H1 (cell line): ENCODE measurements around the gene CAMTA1. TPM values are rescaled to one million over a fixed set of nuclear protein-coding genes. Genes with fewer than 3 reads are reported as not detected.

Experiments used
- CTCF ChIA-PET: fragments of 300-600 bp; sonication (Branson Sonifier 250); formaldehyde crosslinking; loops from one replicate; lab custom pipeline; 2021; ENCODE audit not compliant: partially characterized antibody; lab: Charles Lee
- POLR2A ChIA-PET: fragments of 300-600 bp; sonication (Branson Sonifier 250); formaldehyde crosslinking; loops from one replicate; lab custom pipeline; 2021; ENCODE audit warnings: inconsistent platforms; ENCODE audit not compliant: partially characterized antibody; lab: Charles Lee
- DNase-seq, 2 experiments: peaks; one replicate each; pipeline versions ENCODE4 v3.0.0 to v3.0.0-alpha.2; 2010 to 2022; ENCODE audit warnings: low spot score in 2 of 2, low read depth in 1 of 2, mixed read lengths in 1 of 2
- FAIRE-seq: peaks from 2 replicates; lab custom pipeline; 2011; peaks lifted over from hg19 to GRCh38; lab: Jason Lieb, UNC
- H2AFZ ChIP-seq: 2 replicates; pipeline ENCODE4 v1.8.1; 2012; ENCODE audit warnings: low read length, inconsistent platforms
- H2AK5ac ChIP-seq: 2 replicates; pipeline ENCODE4 v1.6.1; 2013; ENCODE audit warnings: low read depth, low read length
- H2BK120ac ChIP-seq: replicated peaks from 2 replicates; pipeline ENCODE3; 2013; ENCODE audit warnings: low read depth, low read length, inconsistent platforms
- H2BK12ac ChIP-seq: 2 replicates; pipeline ENCODE4 v1.6.1; 2013; ENCODE audit warnings: low read depth, low read length
- H2BK15ac ChIP-seq: 2 replicates; pipeline ENCODE4 v1.6.1; 2013; ENCODE audit warnings: low read length
- H2BK20ac ChIP-seq: 2 replicates; pipeline ENCODE4 v1.6.1; 2013; ENCODE audit warnings: low read length
- H2BK5ac ChIP-seq: 2 replicates; pipeline ENCODE4 v1.6.1; 2013; ENCODE audit warnings: low read depth, low read length
- H3K14ac ChIP-seq: 2 replicates; pipeline ENCODE4 v1.6.1; 2013; ENCODE audit warnings: inconsistent platforms; ENCODE audit not compliant: insufficient read length
- H3K18ac ChIP-seq: 2 replicates; pipeline ENCODE4 v1.6.1; 2013; ENCODE audit warnings: low read length; ENCODE audit errors: extremely low read depth
- H3K23ac ChIP-seq: 2 replicates; pipeline ENCODE4 v1.6.1; 2013; ENCODE audit warnings: inconsistent platforms; ENCODE audit not compliant: insufficient read length
- H3K23me2 ChIP-seq: 2 replicates; pipeline ENCODE4 v1.6.1; 2013; ENCODE audit warnings: low read depth, low read length
- H3K27ac ChIP-seq: 2 replicates; pipeline ENCODE4 v1.6.1; 2011; ENCODE audit warnings: low read depth, low read length, inconsistent platforms
- H3K27me3 ChIP-seq, 4 experiments: replicated peaks in 1 of 4; 1 replicate in 1 of 4; 2 replicates in 3 of 4; pipeline versions ENCODE4 v1.6.1 to v1.8.1; 2011 to 2013; ENCODE audit warnings: low read length in 3 of 4, mild to moderate bottlenecking in 3 of 4, inconsistent platforms in 2 of 4, mixed read lengths in 2 of 4, moderate library complexity in 1 of 4; ENCODE audit not compliant: control insufficient read depth in 3 of 4, insufficient read depth in 3 of 4; ENCODE audit errors: extremely low read depth in 1 of 4
- H3K36me3 ChIP-seq, 4 experiments: 2 replicates each; pipeline versions ENCODE4 v1.6.1 to v1.8.1; 2011 to 2013; ENCODE audit warnings: mild to moderate bottlenecking in 4 of 4, low read length in 3 of 4, moderate library complexity in 2 of 4, control low read depth in 1 of 4, inconsistent platforms in 1 of 4; ENCODE audit not compliant: insufficient read depth in 4 of 4, control insufficient read depth in 2 of 4
- H3K4ac ChIP-seq: replicated peaks from 2 replicates; pipeline ENCODE3; 2013; ENCODE audit warnings: low read length, low read depth, mixed read lengths, inconsistent platforms; ENCODE audit not compliant: insufficient read length
- H3K4me1 ChIP-seq, 4 experiments: replicated peaks in 1 of 4; 1 replicate in 1 of 4; 2 replicates in 3 of 4; pipeline versions ENCODE4 v1.6.1 to v1.8.1; 2011 to 2013; ENCODE audit warnings: low read length in 3 of 4, inconsistent platforms in 2 of 4, mixed read lengths in 1 of 4; ENCODE audit not compliant: insufficient read depth in 4 of 4, control insufficient read depth in 3 of 4
- H3K4me2 ChIP-seq, 2 experiments: 2 replicates each; pipeline versions ENCODE4 v1.6.1 to v1.8.1; 2011 to 2013; ENCODE audit warnings: low read depth in 2 of 2, low read length in 2 of 2, control low read depth in 1 of 2, inconsistent platforms in 1 of 2, mild to moderate bottlenecking in 1 of 2; ENCODE audit not compliant: insufficient read depth in 1 of 2
- H3K4me3 ChIP-seq, 4 experiments: fragments of 200-600, 300-600 bp in 1 of 4; sonication (generic), shearing (Covaris generic), sonication (Bioruptor Twin) in 1 of 4; 2 replicates each; pipeline versions ENCODE4 v1.5.1 to v1.8.1; 2011 to 2016; ENCODE audit warnings: low read length in 4 of 4, low read depth in 3 of 4, control low read depth in 2 of 4, inconsistent platforms in 2 of 4, mild to moderate bottlenecking in 2 of 4, mixed read lengths in 1 of 4, moderate library complexity in 1 of 4; ENCODE audit not compliant: insufficient read depth in 2 of 4; ENCODE audit errors: extremely low read depth in 1 of 4
- H3K56ac ChIP-seq: replicated peaks from 2 replicates; pipeline ENCODE3; 2013; ENCODE audit warnings: low read depth, mild to moderate bottlenecking, mixed read lengths, low read length, inconsistent platforms; ENCODE audit not compliant: insufficient read length
- H3K79me1 ChIP-seq: 2 replicates; pipeline ENCODE4 v1.6.1; 2013; ENCODE audit warnings: low read depth, low read length, control low read depth
- H3K79me2 ChIP-seq, 2 experiments: 2 replicates each; pipeline versions ENCODE4 v1.6.1 to v1.8.1; 2012 to 2013; ENCODE audit warnings: low read length in 2 of 2, mild to moderate bottlenecking in 2 of 2, inconsistent platforms in 1 of 2; ENCODE audit not compliant: insufficient read depth in 2 of 2, control insufficient read depth in 1 of 2
- H3K9ac ChIP-seq, 4 experiments: replicated peaks in 1 of 4; 1 replicate in 1 of 4; 2 replicates in 3 of 4; pipeline versions ENCODE4 v1.6.1 to v1.8.1; 2011 to 2013; ENCODE audit warnings: low read depth in 3 of 4, low read length in 3 of 4, control low read depth in 2 of 4, mild to moderate bottlenecking in 2 of 4, moderate library complexity in 2 of 4, inconsistent platforms in 1 of 4; ENCODE audit errors: extremely low read depth in 1 of 4
- H3K9me3 ChIP-seq, 2 experiments: 2 replicates each; pipeline versions ENCODE4 v1.6.1 to v1.8.1; 2012 to 2013; ENCODE audit warnings: mild to moderate bottlenecking in 2 of 2, moderate library complexity in 2 of 2, control low read depth in 1 of 2, inconsistent platforms in 1 of 2, low read depth in 1 of 2, low read length in 1 of 2, mixed read lengths in 1 of 2; ENCODE audit not compliant: insufficient read depth in 2 of 2
- H4K20me1 ChIP-seq, 2 experiments: replicated peaks in 1 of 2; 2 replicates each; pipeline versions ENCODE3 to v1.8.1; 2011 to 2013; ENCODE audit warnings: inconsistent platforms in 2 of 2, low read length in 2 of 2, mild to moderate bottlenecking in 1 of 2; ENCODE audit not compliant: insufficient read depth in 2 of 2, control insufficient read depth in 1 of 2
- H4K5ac ChIP-seq: 2 replicates; pipeline ENCODE4 v1.6.1; 2013; ENCODE audit warnings: low read length, low read depth, mixed read lengths, inconsistent platforms; ENCODE audit not compliant: insufficient read length
- H4K8ac ChIP-seq: 2 replicates; pipeline ENCODE4 v1.8.0; 2013; ENCODE audit warnings: mild to moderate bottlenecking, moderate library complexity, low read length, inconsistent platforms; ENCODE audit not compliant: insufficient read depth; ENCODE audit errors: extremely low read depth
- H4K91ac ChIP-seq: replicated peaks from 2 replicates; pipeline ENCODE3; 2013; ENCODE audit warnings: low read length, mixed read lengths, inconsistent platforms; ENCODE audit not compliant: insufficient read length
- ASH2L ChIP-seq: fragments of 200-600, 300-600 bp; sonication (generic); IDR thresholded peaks from one replicate; pipeline ENCODE4 v1.7.1; 2017; ENCODE audit warnings: low read length
- CBX5 ChIP-seq: fragments of 300-800, 300-1000 bp; sonication (generic); IDR thresholded peaks from 2 replicates; pipeline ENCODE4 v1.7.1; 2016; ENCODE audit warnings: antibody characterized with exemption, low read length, low read depth
- EZH2 ChIP-seq: fragments of 200-600 bp; sonication (generic); IDR thresholded peaks from 2 replicates; pipeline ENCODE4 v1.7.1; 2012; ENCODE audit warnings: low read depth, mild to moderate bottlenecking, moderate library complexity, low read length, inconsistent platforms; ENCODE audit not compliant: severe bottlenecking
- MAFK ChIP-seq: IDR thresholded peaks from 2 replicates; pipeline ENCODE4 v1.6.1; 2012; ENCODE audit warnings: low read depth, mild to moderate bottlenecking, improper control_type of control experiment, low read length
- NRF1 ChIP-seq: IDR thresholded peaks from 2 replicates; pipeline ENCODE4 v1.6.1; 2011; ENCODE audit warnings: mild to moderate bottlenecking, low read depth, low read length, improper control_type of control experiment
- SIN3A ChIP-seq, 2 experiments: IDR thresholded peaks in 1 of 2; conservative IDR thresholded peaks in 1 of 2; 2 replicates each; pipeline ENCODE4 v1.6.1; 2011 to 2012; ENCODE audit warnings: low read length in 2 of 2, improper control_type of control experiment in 1 of 2, low read depth in 1 of 2, mild to moderate bottlenecking in 1 of 2
- SP4 ChIP-seq: IDR thresholded peaks from 2 replicates; pipeline ENCODE4 v1.6.1; 2012; ENCODE audit warnings: low read length, inconsistent platforms
- TCF12 ChIP-seq: IDR thresholded peaks from 2 replicates; pipeline ENCODE4 v1.6.1; 2011; ENCODE audit warnings: low read depth, mild to moderate bottlenecking, low read length
- WGBS, 2 experiments: shearing (Covaris generic) in 1 of 2; methylation state at CpG; one replicate each; pipeline versions ENCODE4 v1.1.6 to v1.1.7; 2013 to 2015; ENCODE audit warnings: low lambda C conversion rate in 2 of 2, mixed read lengths in 2 of 2, inconsistent platforms in 1 of 2, low coverage in 1 of 2, missing lambda C conversion rate in 1 of 2; ENCODE audit not compliant: insufficient replicate concordance in 2 of 2, insufficient coverage in 1 of 2, insufficient read length in 1 of 2; ENCODE audit errors: extremely low coverage in 1 of 2, missing lambda C conversion rate in 1 of 2; 5-methylcytosine and 5-hydroxymethylcytosine counted together
- polyA plus RNA-seq, 7 experiments: library from polyadenylated mRNA; depleted of rRNA in 3 of 7; stranded (reverse) in 5 of 7; unstranded in 2 of 7; fragments of >200 nt in 5 of 7; fragments of 200-250 nt in 2 of 7; gene quantifications; 1 replicate in 5 of 7; 2 replicates in 1 of 7; 4 replicates in 1 of 7; pipeline versions ENCODE4 v1.2.1 to v1.2.3, GENCODE V29; 2011 to 2013; ENCODE audit warnings: missing spikeins in 2 of 7, mixed read lengths in 2 of 7
- total RNA-seq: library from RNA; stranded (reverse); fragmentation: NEBNext Ultra II Directional; extraction: Animal tissue kit (Norgen Biotek cat#: 25700); gene quantifications from 2 replicates; pipeline ENCODE4 v1.2.1, GENCODE V29; 2021
- TF ChIP-seq, protein P1 (sequence below): IDR thresholded peaks from 2 replicates; pipeline ENCODE4 v1.6.1; 2012; ENCODE audit warnings: inconsistent platforms

Gene CAMTA1
- total and polyA plus RNA-seq, 2 of the 8 experiments (the other 6 are each of a cell fraction or from before 2014, with no cell fraction given), result 65.0 to 119 TPM

- CTCF ChIA-PET, result interaction anchor here (1.3 to 10.0 kb wide), 5 partner anchors 9 to 253 kb away, joined by 3 to 78 read pairs (median 5); no protein-coding TSS in a partner anchor
- no peaks in the 10 kb centered on the region for H3K27me3 ChIP-seq
- H3K56ac ChIP-seq, result no peak overlapping the region
Measured at GRCh38 chr1:7477593-7477992, 692.3 kb downstream of the CAMTA1 start.

More at GRCh38 chr1:7477593-7477992, 692.3 kb downstream of the CAMTA1 start:
- POLR2A ChIA-PET, result no interaction called here
- H3K79me1 ChIP-seq, result no peaks in the 10 kb centered on the region
- H3K4me2 ChIP-seq, result no peak overlapping the region
- DNase-seq (no peak), FAIRE-seq (no peak)
- no peak for TF ChIP-seq SP4
- TF ChIP-seq, protein P1, sequence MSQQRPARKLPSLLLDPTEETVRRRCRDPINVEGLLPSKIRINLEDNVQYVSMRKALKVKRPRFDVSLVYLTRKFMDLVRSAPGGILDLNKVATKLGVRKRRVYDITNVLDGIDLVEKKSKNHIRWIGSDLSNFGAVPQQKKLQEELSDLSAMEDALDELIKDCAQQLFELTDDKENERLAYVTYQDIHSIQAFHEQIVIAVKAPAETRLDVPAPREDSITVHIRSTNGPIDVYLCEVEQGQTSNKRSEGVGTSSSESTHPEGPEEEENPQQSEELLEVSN, result no peak
- no peak for TF ChIP-seq MAFK
- no peak for TF ChIP-seq TCF12
- no peak for TF ChIP-seq SIN3A (conservative IDR thresholded peaks at IDR 0.05 in 1 of 2, IDR thresholded peaks at IDR 0.05 in 1 of 2; ENCODE audit: low read depth in 1 of 2, low read length in 2 of 2)
- no peak for TF ChIP-seq CBX5
- TF ChIP-seq EZH2, result no peak
- TF ChIP-seq ASH2L, result no peak
- no peak for TF ChIP-seq NRF1
- no peak overlapping the region for H4K5ac ChIP-seq
- no peak overlapping the region for H3K9ac ChIP-seq
- peaks cover 0 to 5% of the 10 kb centered on the region in 2 experiments for H4K20me1 ChIP-seq
- no peak overlapping the region for H3K18ac ChIP-seq
- no peaks in the 10 kb centered on the region for H3K36me3 ChIP-seq
- no peak overlapping the region for H2BK5ac ChIP-seq
- H2BK12ac ChIP-seq, result no peak overlapping the region
- 85% methylated on average over 12 of the region's 12 CpGs; no CpG with 5 or more reads in 1 of the 2 experiments for WGBS, 2 experiments
- H3K4ac ChIP-seq, result no peak overlapping the region
- H4K8ac ChIP-seq, result no peak overlapping the region
- H3K14ac ChIP-seq, result no peak overlapping the region
- no peak overlapping the region for H3K27ac ChIP-seq
- H2BK20ac ChIP-seq, result no peak overlapping the region
- H3K79me2 ChIP-seq, result no peaks in the 10 kb centered on the region
- peaks cover 6% of the 10 kb centered on the region; the same call in 1 of the 2 replicates for H3K23me2 ChIP-seq
- no peaks in the 10 kb centered on the region for H3K9me3 ChIP-seq
- H2BK15ac ChIP-seq, result no peak overlapping the region
- no peak overlapping the region for H3K23ac ChIP-seq
- no peak overlapping the region for H4K91ac ChIP-seq
- H2BK120ac ChIP-seq, result no peak overlapping the region
- no peaks in the 10 kb centered on the region; a peak in 3 of 7 replicates for H3K4me1 ChIP-seq
- H2AK5ac ChIP-seq, result no peak overlapping the region
- H2AFZ ChIP-seq, result no peak overlapping the region
- H3K4me3 ChIP-seq, result no peak overlapping the region
